ENCODE measurements around the gene CACNA1E. TPM values are rescaled to one million over a fixed set of nuclear protein-coding genes. Genes with fewer than 3 reads are reported as not detected.

The CACNA1E gene
- total RNA-seq, 1 experiment from 2014 or later: 0.46 TPM

GRCh38 chr1:181776044-181776443 is 292.7 kb downstream of the CACNA1E start:
- Mint-ChIP-seq H3K4me3 (no peak overlapping the region), H3K27ac (no peak overlapping the region), H3K4me1 (no peaks in the 10 kb centered on the region), H3K27me3 (ENCODE audit: low read depth) (peaks cover under 1% of the 10 kb centered on the region; the same call in 1 of the 2 replicates), H3K9me3 (no peaks in the 10 kb centered on the region), H3K36me3 (ENCODE audit: insufficient read depth in 1 of 3, low read depth in 3 of 3) (no peaks in the 10 kb centered on the region; a peak in 1 of 7 replicates)
- Histone ChIP-seq H3K9ac (ENCODE audit: extremely low read depth, insufficient read length, low read length) (no peak overlapping the region), H3K4me2 (ENCODE audit: insufficient read depth, insufficient read length, low read length) (no peak overlapping the region), H4K8ac (replicated peaks; ENCODE audit: insufficient read length, low read depth, low read length) (no peak overlapping the region), H3K4ac (ENCODE audit: low read depth, low read length) (no peak overlapping the region), H2AFZ (ENCODE audit: low read length) (no peak overlapping the region), H3T11ph (ENCODE audit: low read length) (no peak overlapping the region), H3K23ac (ENCODE audit: insufficient read length, low read depth, low read length) (no peak overlapping the region), H4K20me1 (ENCODE audit: control insufficient read depth, insufficient read depth, insufficient read length) (no peaks in the 10 kb centered on the region), H3K79me1 (ENCODE audit: insufficient read depth, low read depth, low read length, poor library complexity, severe bottlenecking) (no peaks in the 10 kb centered on the region), H2BK20ac (ENCODE audit: low read depth, low read length, poor library complexity, severe bottlenecking) (no peak overlapping the region), H4K91ac (ENCODE audit: insufficient read length, low read depth, low read length) (no peak overlapping the region), H3K56ac (ENCODE audit: insufficient read length, low read depth, low read length) (no peak overlapping the region), H2BK12ac (ENCODE audit: insufficient read length, low read depth, low read length) (no peak overlapping the region), H3K4me1 (ENCODE audit: insufficient read depth, low read length) (no peaks in the 10 kb centered on the region), H4K5ac (ENCODE audit: insufficient read length, low read depth, low read length) (no peak overlapping the region), H2BK120ac (ENCODE audit: low read depth, low read length, poor library complexity, severe bottlenecking) (no peak overlapping the region), H3K14ac (ENCODE audit: insufficient read depth, low read length) (no peak overlapping the region), H3K79me2 (ENCODE audit: insufficient read depth, low read length) (no peaks in the 10 kb centered on the region), H2BK5ac (ENCODE audit: insufficient read length, low read length) (no peak overlapping the region), H3K27me3 (ENCODE audit: insufficient read depth, low read length) (no peaks in the 10 kb centered on the region), H3K18ac (ENCODE audit: insufficient read length, low read depth, low read length) (no peak overlapping the region), H3K9me3 (ENCODE audit: control insufficient read depth, low read depth, low read length) (no peaks in the 10 kb centered on the region), H2BK15ac (ENCODE audit: low read depth, low read length) (no peak overlapping the region), H2AK5ac (ENCODE audit: insufficient read length, low read length) (no peak overlapping the region), H3K23me2 (ENCODE audit: insufficient read length, low read depth, low read length, poor library complexity, severe bottlenecking) (no peaks in the 10 kb centered on the region), H3K27ac (ENCODE audit: insufficient read length, low read depth, low read length) (no peak overlapping the region)
- no CpG with 5 or more reads among the region's 10 CpGs for WGBS (ENCODE audit: extremely low coverage, insufficient read length, low lambda C conversion rate)
- TF ChIP-seq CTCF (conservative IDR thresholded peaks at IDR 0.05): no peak
- no peak for DNase-seq
